Gastroesophageal sphincter (tissue), 3 donors: ENCODE results near the gene MGAM2.

ENCODE experiments used
- POLR2A ChIP-seq, 2 donors: fragments of 450-650 bp; IDR thresholded peaks; one replicate each; pipeline ENCODE4 v1.6.1; 2017; ENCODE audit warnings: antibody characterized with exemption in 2 of 2, mild to moderate bottlenecking in 2 of 2, moderate library complexity in 1 of 2
- POLR2AphosphoS5 ChIP-seq: sonication (generic); formaldehyde crosslinking; IDR thresholded peaks from one replicate; pipeline ENCODE4 v1.6.1; 2017; ENCODE audit warnings: antibody characterized with exemption
- TF ChIP-seq, protein P1 (sequence below), 4 experiments: fragments of 200-600 bp in 2 of 4; fragments of 450-650 bp in 2 of 4; sonication (generic) in 1 of 4; IDR thresholded peaks; one replicate each; pipeline ENCODE4 v1.5.1; 2017 to 2019; ENCODE audit warnings: antibody characterized with exemption in 4 of 4, mild to moderate bottlenecking in 2 of 4, moderate library complexity in 2 of 4

DNA sequence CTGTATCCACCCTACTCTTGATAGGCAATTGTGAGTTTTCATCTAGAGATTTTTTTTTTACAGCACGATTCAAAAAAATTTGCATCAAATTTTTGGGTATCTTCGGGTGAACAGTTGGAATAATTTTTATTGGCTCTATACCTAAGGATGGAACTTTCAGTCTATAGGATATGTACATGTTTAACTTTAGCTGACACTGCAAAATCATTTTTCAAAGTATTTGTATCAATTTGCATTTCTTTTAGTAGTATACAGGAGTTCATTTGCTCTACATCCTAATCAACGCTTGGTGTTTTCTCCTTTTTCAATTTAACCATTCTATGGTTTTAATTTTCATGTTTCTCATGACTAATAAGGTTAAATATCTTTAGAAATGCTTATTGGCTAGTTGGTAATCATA, 11.7 kb downstream of the MGAM2 start:
- TF ChIP-seq, protein P1, sequence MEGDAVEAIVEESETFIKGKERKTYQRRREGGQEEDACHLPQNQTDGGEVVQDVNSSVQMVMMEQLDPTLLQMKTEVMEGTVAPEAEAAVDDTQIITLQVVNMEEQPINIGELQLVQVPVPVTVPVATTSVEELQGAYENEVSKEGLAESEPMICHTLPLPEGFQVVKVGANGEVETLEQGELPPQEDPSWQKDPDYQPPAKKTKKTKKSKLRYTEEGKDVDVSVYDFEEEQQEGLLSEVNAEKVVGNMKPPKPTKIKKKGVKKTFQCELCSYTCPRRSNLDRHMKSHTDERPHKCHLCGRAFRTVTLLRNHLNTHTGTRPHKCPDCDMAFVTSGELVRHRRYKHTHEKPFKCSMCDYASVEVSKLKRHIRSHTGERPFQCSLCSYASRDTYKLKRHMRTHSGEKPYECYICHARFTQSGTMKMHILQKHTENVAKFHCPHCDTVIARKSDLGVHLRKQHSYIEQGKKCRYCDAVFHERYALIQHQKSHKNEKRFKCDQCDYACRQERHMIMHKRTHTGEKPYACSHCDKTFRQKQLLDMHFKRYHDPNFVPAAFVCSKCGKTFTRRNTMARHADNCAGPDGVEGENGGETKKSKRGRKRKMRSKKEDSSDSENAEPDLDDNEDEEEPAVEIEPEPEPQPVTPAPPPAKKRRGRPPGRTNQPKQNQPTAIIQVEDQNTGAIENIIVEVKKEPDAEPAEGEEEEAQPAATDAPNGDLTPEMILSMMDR (IDR thresholded peaks at IDR 0.05) = no peak
- TF ChIP-seq POLR2A (IDR thresholded peaks at IDR 0.05) (no peak), POLR2AphosphoS5 (no peak)
